HepG2 (cell line): ENCODE measurements around the gene CTSA. TPM values are rescaled to one million over a fixed set of nuclear protein-coding genes. Genes with fewer than 3 reads are reported as not detected.

Experiments used
- AGO1 ChIP-seq: fragments of 200-400 bp; formaldehyde crosslinking; IDR thresholded peaks from 2 replicates; pipeline ENCODE4 v1.6.1; 2017; ENCODE audit warnings: mild to moderate bottlenecking, low read depth, low read length, moderate library complexity; ENCODE audit not compliant: poor library complexity, severe bottlenecking
- ATF7-NPFF ChIP-seq: sonication (generic); formaldehyde crosslinking; IDR thresholded peaks from 2 replicates; pipeline ENCODE4 v1.8.1; 2023; ENCODE audit warnings: mild to moderate bottlenecking, low read depth, missing genetic modification reagents, moderate library complexity
- HNF1B ChIP-seq: sonication (generic); formaldehyde crosslinking; IDR thresholded peaks from 2 replicates; pipeline ENCODE4 v1.5.1; 2020; ENCODE audit warnings: mild to moderate bottlenecking, moderate library complexity, missing genetic modification reagents
- MEIS1 ChIP-seq: sonication (generic); formaldehyde crosslinking; IDR thresholded peaks from 2 replicates; pipeline ENCODE4 v1.9.0; 2021; ENCODE audit warnings: mild to moderate bottlenecking, missing genetic modification reagents, moderate library complexity, borderline replicate concordance
- ZFP36 ChIP-seq: fragments of 150-350 bp; IDR thresholded peaks from 2 replicates; pipeline ENCODE4 v1.6.1; 2018; ENCODE audit warnings: borderline replicate concordance, low read length, low read depth; ENCODE audit not compliant: partially characterized antibody
- ZFP91 ChIP-seq: sonication (generic); formaldehyde crosslinking; IDR thresholded peaks from 2 replicates; pipeline ENCODE4 v1.9.0; 2022; ENCODE audit warnings: missing genetic modification reagents, mild to moderate bottlenecking, borderline replicate concordance
- ZFX ChIP-seq: sonication (generic); formaldehyde crosslinking; IDR thresholded peaks from 2 replicates; pipeline ENCODE4 v1.4.0; 2020; ENCODE audit warnings: mild to moderate bottlenecking, low read depth, missing genetic modification reagents, moderate library complexity
- ZNF281 ChIP-seq: sonication (generic); formaldehyde crosslinking; IDR thresholded peaks from 2 replicates; pipeline ENCODE4 v1.4.0; 2020; ENCODE audit warnings: missing genetic modification reagents, borderline replicate concordance
- polyA plus RNA-seq, 8 experiments: library from polyadenylated mRNA; depleted of rRNA in 3 of 8; stranded (reverse) in 7 of 8; unstranded in 1 of 8; fragments of >200 nt; fragmentation: Illumina TruSeq in 4 of 8; extraction: Trizol in 4 of 8; gene quantifications; 2 replicates each; pipeline versions ENCODE4 v1.2.1 to v1.2.3, GENCODE V29; 2011 to 2016; ENCODE audit warnings: low read depth in 4 of 8, missing spikeins in 1 of 8, mixed read lengths in 1 of 8; ENCODE audit not compliant: insufficient read depth in 1 of 8
- total RNA-seq, 5 experiments: library from RNA; depleted of rRNA; stranded (reverse); fragments of >200 nt; fragmentation: Illumina TruSeq; extraction: Trizol; gene quantifications; 2 replicates each; pipeline ENCODE4 v1.2.3, GENCODE V29; 2016; ENCODE audit warnings: low read depth in 1 of 5
- TF ChIP-seq, protein P1 (sequence below): sonication (generic); formaldehyde crosslinking; IDR thresholded peaks from 2 replicates; pipeline ENCODE4 v1.8.1; 2023; ENCODE audit warnings: mild to moderate bottlenecking, inconsistent platforms, moderate library complexity, missing genetic modification reagents, borderline replicate concordance
- TF ChIP-seq, protein P2 (sequence below): sonication (generic); formaldehyde crosslinking; IDR thresholded peaks from 2 replicates; pipeline ENCODE4 v1.5.1; 2020; ENCODE audit warnings: mild to moderate bottlenecking, missing genetic modification reagents, moderate library complexity

Gene CTSA
- total and polyA plus RNA-seq, 2 of the 13 experiments (the other 11 are each of a cell fraction or from before 2014, with no cell fraction given) = 202 to 231 TPM

GRCh38 chr20:45904583-45905504 lies 13.7 kb downstream of the CTSA start (continued):
- peak; percentile 49; the same call in 1 of the 2 replicates for TF ChIP-seq ZFP91 (CRISPR knock-in tag)
- TF ChIP-seq, protein P1, sequence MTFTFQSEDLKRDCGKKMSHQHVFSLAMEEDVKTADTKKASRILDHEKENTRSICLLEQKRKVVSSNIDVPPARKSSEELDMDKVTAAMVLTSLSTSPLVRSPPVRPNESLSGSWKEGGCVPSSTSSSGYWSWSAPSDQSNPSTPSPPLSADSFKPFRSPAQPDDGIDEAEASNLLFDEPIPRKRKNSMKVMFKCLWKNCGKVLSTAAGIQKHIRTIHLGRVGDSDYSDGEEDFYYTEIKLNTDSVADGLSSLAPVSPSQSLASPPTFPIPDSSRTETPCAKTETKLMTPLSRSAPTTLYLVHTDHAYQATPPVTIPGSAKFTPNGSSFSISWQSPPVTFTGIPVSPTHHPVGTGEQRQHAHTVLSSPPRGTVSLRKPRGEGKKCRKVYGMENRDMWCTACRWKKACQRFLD (CRISPR knock-in tag) = peak; percentile 24; the same call in 1 of the 2 replicates
- TF ChIP-seq HNF1B (CRISPR knock-in tag) = peak; percentile 56; the same call in 1 of the 2 replicates
- peak; percentile 37; the same call in 1 of the 2 replicates for TF ChIP-seq ZFX (CRISPR knock-in tag)
- TF ChIP-seq ZFP36 = no peak
- 0 out of 2 replicates have a peak, but pooled peaks have one; percentile 25 for TF ChIP-seq MEIS1
- peak; percentile 29 for TF ChIP-seq AGO1
- TF ChIP-seq, protein P2, sequence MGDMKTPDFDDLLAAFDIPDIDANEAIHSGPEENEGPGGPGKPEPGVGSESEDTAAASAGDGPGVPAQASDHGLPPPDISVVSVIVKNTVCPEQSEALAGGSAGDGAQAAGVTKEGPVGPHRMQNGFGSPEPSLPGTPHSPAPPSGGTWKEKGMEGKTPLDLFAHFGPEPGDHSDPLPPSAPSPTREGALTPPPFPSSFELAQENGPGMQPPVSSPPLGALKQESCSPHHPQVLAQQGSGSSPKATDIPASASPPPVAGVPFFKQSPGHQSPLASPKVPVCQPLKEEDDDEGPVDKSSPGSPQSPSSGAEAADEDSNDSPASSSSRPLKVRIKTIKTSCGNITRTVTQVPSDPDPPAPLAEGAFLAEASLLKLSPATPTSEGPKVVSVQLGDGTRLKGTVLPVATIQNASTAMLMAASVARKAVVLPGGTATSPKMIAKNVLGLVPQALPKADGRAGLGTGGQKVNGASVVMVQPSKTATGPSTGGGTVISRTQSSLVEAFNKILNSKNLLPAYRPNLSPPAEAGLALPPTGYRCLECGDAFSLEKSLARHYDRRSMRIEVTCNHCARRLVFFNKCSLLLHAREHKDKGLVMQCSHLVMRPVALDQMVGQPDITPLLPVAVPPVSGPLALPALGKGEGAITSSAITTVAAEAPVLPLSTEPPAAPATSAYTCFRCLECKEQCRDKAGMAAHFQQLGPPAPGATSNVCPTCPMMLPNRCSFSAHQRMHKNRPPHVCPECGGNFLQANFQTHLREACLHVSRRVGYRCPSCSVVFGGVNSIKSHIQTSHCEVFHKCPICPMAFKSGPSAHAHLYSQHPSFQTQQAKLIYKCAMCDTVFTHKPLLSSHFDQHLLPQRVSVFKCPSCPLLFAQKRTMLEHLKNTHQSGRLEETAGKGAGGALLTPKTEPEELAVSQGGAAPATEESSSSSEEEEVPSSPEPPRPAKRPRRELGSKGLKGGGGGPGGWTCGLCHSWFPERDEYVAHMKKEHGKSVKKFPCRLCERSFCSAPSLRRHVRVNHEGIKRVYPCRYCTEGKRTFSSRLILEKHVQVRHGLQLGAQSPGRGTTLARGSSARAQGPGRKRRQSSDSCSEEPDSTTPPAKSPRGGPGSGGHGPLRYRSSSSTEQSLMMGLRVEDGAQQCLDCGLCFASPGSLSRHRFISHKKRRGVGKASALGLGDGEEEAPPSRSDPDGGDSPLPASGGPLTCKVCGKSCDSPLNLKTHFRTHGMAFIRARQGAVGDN = peak; percentile 55; the same call in 1 of the 2 replicates
- TF ChIP-seq ZNF281 = peak; percentile 45; the same call in 1 of the 2 replicates
- TF ChIP-seq ATF7-NPFF = no peak
